Measurements from ENCODE around the gene CNTNAP5.

The CNTNAP5 gene

GRCh38 chr2:124877141-124877577, 852.1 kb downstream of the CNTNAP5 start:
- H3K4me3 ChIP-seq (ENCODE audit: low read depth, low read length): no peak overlapping the region
- no peak for TF ChIP-seq MAX (IDR thresholded peaks at IDR 0.05; ENCODE audit: low read depth, low read length)
- no peak for TF ChIP-seq POLR2A (IDR thresholded peaks at IDR 0.05; ENCODE audit: extremely low read depth, insufficient read length)
- TF ChIP-seq, protein P1, sequence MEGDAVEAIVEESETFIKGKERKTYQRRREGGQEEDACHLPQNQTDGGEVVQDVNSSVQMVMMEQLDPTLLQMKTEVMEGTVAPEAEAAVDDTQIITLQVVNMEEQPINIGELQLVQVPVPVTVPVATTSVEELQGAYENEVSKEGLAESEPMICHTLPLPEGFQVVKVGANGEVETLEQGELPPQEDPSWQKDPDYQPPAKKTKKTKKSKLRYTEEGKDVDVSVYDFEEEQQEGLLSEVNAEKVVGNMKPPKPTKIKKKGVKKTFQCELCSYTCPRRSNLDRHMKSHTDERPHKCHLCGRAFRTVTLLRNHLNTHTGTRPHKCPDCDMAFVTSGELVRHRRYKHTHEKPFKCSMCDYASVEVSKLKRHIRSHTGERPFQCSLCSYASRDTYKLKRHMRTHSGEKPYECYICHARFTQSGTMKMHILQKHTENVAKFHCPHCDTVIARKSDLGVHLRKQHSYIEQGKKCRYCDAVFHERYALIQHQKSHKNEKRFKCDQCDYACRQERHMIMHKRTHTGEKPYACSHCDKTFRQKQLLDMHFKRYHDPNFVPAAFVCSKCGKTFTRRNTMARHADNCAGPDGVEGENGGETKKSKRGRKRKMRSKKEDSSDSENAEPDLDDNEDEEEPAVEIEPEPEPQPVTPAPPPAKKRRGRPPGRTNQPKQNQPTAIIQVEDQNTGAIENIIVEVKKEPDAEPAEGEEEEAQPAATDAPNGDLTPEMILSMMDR (IDR thresholded peaks at IDR 0.05; ENCODE audit: low read depth, low read length): no peak
- no peak for TF ChIP-seq MYC (IDR thresholded peaks at IDR 0.05; ENCODE audit: low read depth, low read length)
- no peak for DNase-seq (ENCODE audit: low read depth)

- TF ChIP-seq, protein P1 (IDR thresholded peaks at IDR 0.05; ENCODE audit: low read depth, low read length): no peak
- TF ChIP-seq POLR2A (IDR thresholded peaks at IDR 0.05; ENCODE audit: extremely low read depth, insufficient read length) (no peak), MAX (IDR thresholded peaks at IDR 0.05; ENCODE audit: low read depth, low read length) (no peak)
- no peak overlapping the region for H3K4me3 ChIP-seq (ENCODE audit: low read depth, low read length)
- no peak for DNase-seq (ENCODE audit: low read depth)
Observed at GRCh38 chr2:124879640-124880039, 854.6 kb downstream of the CNTNAP5 start.

DNA sequence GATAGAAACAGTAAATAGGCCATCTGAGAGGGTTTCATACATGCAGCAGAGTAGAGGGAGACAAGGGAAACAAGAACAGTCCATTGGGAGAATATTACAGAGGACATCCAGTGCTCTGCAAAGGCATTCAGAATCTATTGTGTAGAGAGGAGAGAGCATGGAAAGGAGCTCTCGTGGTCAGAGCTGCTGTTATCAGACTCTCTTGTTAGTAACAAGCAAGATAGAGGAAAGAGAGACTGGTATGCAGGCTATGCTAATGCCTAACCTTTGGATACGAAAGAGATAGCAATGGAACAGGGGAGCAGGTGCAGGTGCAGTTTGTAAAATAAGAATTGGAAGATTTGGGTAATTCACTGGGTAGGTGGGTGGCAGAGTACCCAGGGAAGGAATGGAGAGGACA, 855.9 kb downstream of the CNTNAP5 start:
- H3K4me3 ChIP-seq (ENCODE audit: low read depth, low read length): no peak overlapping the region
- DNase-seq (ENCODE audit: low read depth): no peak
- TF ChIP-seq POLR2A (IDR thresholded peaks at IDR 0.05; ENCODE audit: extremely low read depth, insufficient read length): no peak
- TF ChIP-seq, protein P1 (IDR thresholded peaks at IDR 0.05; ENCODE audit: low read depth, low read length): no peak
- TF ChIP-seq MYC (IDR thresholded peaks at IDR 0.05; ENCODE audit: low read depth, low read length): no peak

DNA sequence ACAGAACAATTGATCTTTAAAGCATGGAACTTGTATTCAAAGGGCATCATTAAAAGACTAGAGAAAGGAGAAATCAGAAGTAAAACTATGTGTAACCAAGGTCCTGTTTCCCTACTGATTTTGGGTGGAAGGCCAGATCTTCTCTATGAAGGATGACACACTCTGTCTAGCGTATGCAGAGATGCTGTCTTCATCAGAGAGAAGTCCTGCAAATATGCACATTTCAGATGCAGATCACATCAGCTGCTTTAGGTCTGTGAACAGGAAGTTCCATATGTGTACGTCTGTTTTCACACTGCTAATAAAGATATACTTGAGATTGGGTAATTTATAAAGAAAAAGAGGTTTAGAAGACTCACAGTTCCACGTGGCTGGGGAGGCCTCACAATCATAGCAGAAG, 857.3 kb downstream of the CNTNAP5 start:
- DNase-seq (ENCODE audit: low read depth): no peak
- H3K4me3 ChIP-seq (ENCODE audit: low read depth, low read length): no peak overlapping the region
- TF ChIP-seq MYC (IDR thresholded peaks at IDR 0.05; ENCODE audit: low read depth, low read length) (no peak), POLR2A (IDR thresholded peaks at IDR 0.05; ENCODE audit: extremely low read depth, insufficient read length) (no peak), MAX (IDR thresholded peaks at IDR 0.05; ENCODE audit: low read depth, low read length) (no peak)
- TF ChIP-seq, protein P1 (IDR thresholded peaks at IDR 0.05; ENCODE audit: low read depth, low read length): no peak

DNA sequence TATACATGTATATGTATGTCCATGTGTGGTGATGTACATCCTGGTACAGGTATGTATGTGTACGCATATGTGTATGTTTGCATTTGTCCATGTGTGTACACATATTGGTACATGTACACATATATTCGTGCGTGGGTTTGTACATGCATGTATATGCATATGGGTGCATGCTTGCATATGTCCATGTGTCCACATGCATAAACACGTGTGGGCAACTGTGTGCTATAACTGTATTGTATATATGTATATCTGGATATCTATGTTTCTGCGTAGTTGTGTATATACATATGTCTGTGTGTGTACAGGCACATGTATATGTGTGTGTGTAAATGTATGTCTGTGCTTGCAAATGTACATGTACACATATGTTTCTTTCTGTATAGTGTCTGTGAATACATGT, 858.5 kb downstream of the CNTNAP5 start:
- DNase-seq (ENCODE audit: low read depth): no peak
- 0 out of 2 replicates have a peak, but pooled peaks have one; percentile 7 for TF ChIP-seq MAX (IDR thresholded peaks at IDR 0.05; ENCODE audit: low read depth, low read length)
- TF ChIP-seq MYC (IDR thresholded peaks at IDR 0.05; ENCODE audit: low read depth, low read length): no peak
- no peak overlapping the region for H3K4me3 ChIP-seq (ENCODE audit: low read depth, low read length)

- DNase-seq (ENCODE audit: low read depth): no peak
- TF ChIP-seq MAX (IDR thresholded peaks at IDR 0.05; ENCODE audit: low read depth, low read length): no peak
- TF ChIP-seq MYC (IDR thresholded peaks at IDR 0.05; ENCODE audit: low read depth, low read length): no peak
- TF ChIP-seq, protein P1 (IDR thresholded peaks at IDR 0.05; ENCODE audit: low read depth, low read length): no peak
- no peak for TF ChIP-seq POLR2A (IDR thresholded peaks at IDR 0.05; ENCODE audit: extremely low read depth, insufficient read length)
- no peak overlapping the region for H3K4me3 ChIP-seq (ENCODE audit: low read depth, low read length)
Observed at GRCh38 chr2:124884315-124884714, 859.2 kb downstream of the CNTNAP5 start.
